MCF 10A (cell line): ENCODE data around the gene JPH3. TPM values are rescaled to one million over a fixed set of nuclear protein-coding genes. Genes with fewer than 3 reads are reported as not detected.
A peak's percentile ranks its signal among the peaks of the same experiment; 100 is the strongest.

ENCODE experiments used
- BruUV-seq: library from RNA; stranded (reverse); fragments of 400-500 nt; replicated peaks from 2 replicates; lab custom pipeline; 2021; lab: Mats Ljungman, UMichigan
- CTCF ChIA-PET: fragments of 300-600 bp; sonication (Branson Sonifier 250); formaldehyde crosslinking; extraction: SDS; loops from one replicate; lab custom pipeline; 2021; ENCODE audit warnings: antibody characterized with exemption, inconsistent platforms; lab: Yijun Ruan, JAX
- POLR2A ChIA-PET: fragments of 300-600, 350-650 bp; sonication (Branson Sonifier 250); formaldehyde crosslinking; extraction: SDS; loops from one replicate; lab custom pipeline; 2020; ENCODE audit warnings: antibody characterized with exemption, inconsistent platforms; lab: Yijun Ruan, JAX
- DNase-seq: peaks from one replicate; pipeline ENCODE4 v3.0.0-alpha.2; 2018; ENCODE audit not compliant: unreplicated experiment
- H3K27ac Mint-ChIP-seq: one replicate; pipeline ENCODE4 v1.8.0; 2022; ENCODE audit warnings: mild to moderate bottlenecking, low read depth, mixed read lengths; ENCODE audit not compliant: unreplicated experiment
- H3K27me3 Mint-ChIP-seq: one replicate; pipeline ENCODE4 v1.8.0; 2022; ENCODE audit warnings: mixed read lengths; ENCODE audit not compliant: insufficient read depth, unreplicated experiment
- H3K36me3 Mint-ChIP-seq: one replicate; pipeline ENCODE4 v1.8.0; 2022; ENCODE audit warnings: mild to moderate bottlenecking, moderate library complexity, mixed read lengths; ENCODE audit not compliant: insufficient read depth, unreplicated experiment
- H3K4me1 Mint-ChIP-seq: one replicate; pipeline ENCODE4 v1.8.0; 2022; ENCODE audit warnings: mixed read lengths; ENCODE audit not compliant: insufficient read depth, unreplicated experiment
- H3K4me3 Mint-ChIP-seq: one replicate; pipeline ENCODE4 v1.8.0; 2022; ENCODE audit warnings: mild to moderate bottlenecking, moderate library complexity, mixed read lengths; ENCODE audit not compliant: unreplicated experiment
- H3K9me3 Mint-ChIP-seq: one replicate; pipeline ENCODE4 v1.8.0; 2022; ENCODE audit warnings: mixed read lengths; ENCODE audit not compliant: unreplicated experiment
- intact Hi-C: fragments of 100-400 bp; cut with micrococcal nuclease; formaldehyde crosslinking; loops from 2 replicates; pipeline ENCODE4 v1.14.1; 2022
- total RNA-seq: library from RNA; stranded (reverse); gene quantifications from 2 replicates; pipeline ENCODE4 v1.2.3, GENCODE V29; 2022
- TF ChIP-seq, protein P1 (sequence below): fragments of 200-600 bp; IDR thresholded peaks from one replicate; pipeline ENCODE4 v1.8.0; 2022; ENCODE audit warnings: antibody characterized with exemption, mild to moderate bottlenecking; ENCODE audit not compliant: unreplicated experiment

The JPH3 gene
- total RNA-seq, 1 experiment from 2014 or later: not detected

DNA sequence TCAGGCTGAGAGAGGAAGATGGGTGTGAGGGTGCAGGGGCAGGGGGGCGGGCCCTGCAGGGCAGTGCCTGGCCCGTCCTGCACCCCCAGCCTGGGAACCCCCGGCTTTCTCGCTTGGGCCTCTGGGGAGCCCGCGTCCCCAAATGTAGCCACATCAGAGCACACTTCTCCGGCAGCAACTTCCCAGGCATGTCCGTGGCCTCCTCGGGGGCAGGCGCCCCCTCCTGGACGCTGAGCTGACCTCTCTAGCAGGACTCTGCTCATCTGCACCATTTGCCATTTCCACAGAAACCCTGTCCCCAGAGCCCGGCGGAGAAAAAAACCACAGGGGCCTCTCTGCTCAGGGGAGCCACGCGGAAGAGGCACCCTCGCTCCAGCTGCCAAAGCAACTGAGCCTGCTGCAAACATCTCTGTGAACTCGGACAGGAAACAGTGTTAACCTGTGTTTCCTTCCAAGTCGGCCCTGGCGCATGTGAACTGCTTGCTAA, 100.1 kb downstream of the JPH3 start:
- Mint-ChIP-seq H3K27me3 (no peaks in the 10 kb centered on the region), H3K27ac (no peak overlapping the region), H3K4me3 (no peak overlapping the region), H3K9me3 (no peaks in the 10 kb centered on the region), H3K36me3 (peaks cover 43% of the 10 kb centered on the region), H3K4me1 (no peaks in the 10 kb centered on the region)
- TF ChIP-seq, protein P1, sequence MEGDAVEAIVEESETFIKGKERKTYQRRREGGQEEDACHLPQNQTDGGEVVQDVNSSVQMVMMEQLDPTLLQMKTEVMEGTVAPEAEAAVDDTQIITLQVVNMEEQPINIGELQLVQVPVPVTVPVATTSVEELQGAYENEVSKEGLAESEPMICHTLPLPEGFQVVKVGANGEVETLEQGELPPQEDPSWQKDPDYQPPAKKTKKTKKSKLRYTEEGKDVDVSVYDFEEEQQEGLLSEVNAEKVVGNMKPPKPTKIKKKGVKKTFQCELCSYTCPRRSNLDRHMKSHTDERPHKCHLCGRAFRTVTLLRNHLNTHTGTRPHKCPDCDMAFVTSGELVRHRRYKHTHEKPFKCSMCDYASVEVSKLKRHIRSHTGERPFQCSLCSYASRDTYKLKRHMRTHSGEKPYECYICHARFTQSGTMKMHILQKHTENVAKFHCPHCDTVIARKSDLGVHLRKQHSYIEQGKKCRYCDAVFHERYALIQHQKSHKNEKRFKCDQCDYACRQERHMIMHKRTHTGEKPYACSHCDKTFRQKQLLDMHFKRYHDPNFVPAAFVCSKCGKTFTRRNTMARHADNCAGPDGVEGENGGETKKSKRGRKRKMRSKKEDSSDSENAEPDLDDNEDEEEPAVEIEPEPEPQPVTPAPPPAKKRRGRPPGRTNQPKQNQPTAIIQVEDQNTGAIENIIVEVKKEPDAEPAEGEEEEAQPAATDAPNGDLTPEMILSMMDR: peak; percentile 9
- ChIA-PET CTCF (interaction anchor here (0.6 kb wide), 1 partner anchor 9 kb away, joined by 3 read pairs; no protein-coding TSS in a partner anchor), POLR2A (no interaction called here)
- intact Hi-C loops: no loop called here
- BruUV-seq: no TSS peak
- no peak for DNase-seq

DNA sequence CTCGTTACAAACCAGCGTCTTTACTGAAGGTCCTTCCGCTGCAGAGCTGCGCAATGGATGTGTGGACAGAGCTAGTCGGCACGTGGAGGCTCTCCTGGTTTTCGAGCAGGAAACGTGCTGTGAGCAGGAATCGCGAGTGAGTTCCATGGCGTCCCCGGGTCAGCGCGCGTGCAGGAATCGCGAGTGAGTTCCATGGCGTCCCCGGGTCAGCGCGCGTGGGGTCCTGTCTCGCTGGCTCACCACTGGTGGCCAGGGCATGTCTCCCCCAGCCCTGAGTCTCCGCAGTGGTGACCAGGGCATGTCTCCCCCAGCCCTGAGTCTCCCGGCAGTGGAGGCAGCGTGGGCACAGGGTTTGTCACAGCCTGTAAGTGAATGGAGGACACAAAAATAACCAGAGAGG, 100.8 kb downstream of the JPH3 start:
- no peak overlapping the region for H3K27ac Mint-ChIP-seq
- ChIA-PET CTCF (interaction anchor here (0.6 kb wide), 1 partner anchor 10 kb away, joined by 3 read pairs; no protein-coding TSS in a partner anchor), POLR2A (no interaction called here)
- no peaks in the 10 kb centered on the region for H3K27me3 Mint-ChIP-seq
- H3K36me3 Mint-ChIP-seq: peaks cover 44% of the 10 kb centered on the region
- no peak for DNase-seq
- no TSS peak for BruUV-seq
- H3K9me3 Mint-ChIP-seq: no peaks in the 10 kb centered on the region
- no peak overlapping the region for H3K4me3 Mint-ChIP-seq
- H3K4me1 Mint-ChIP-seq: no peaks in the 10 kb centered on the region
- intact Hi-C loops: no loop called here
- TF ChIP-seq, protein P1: no peak

DNA sequence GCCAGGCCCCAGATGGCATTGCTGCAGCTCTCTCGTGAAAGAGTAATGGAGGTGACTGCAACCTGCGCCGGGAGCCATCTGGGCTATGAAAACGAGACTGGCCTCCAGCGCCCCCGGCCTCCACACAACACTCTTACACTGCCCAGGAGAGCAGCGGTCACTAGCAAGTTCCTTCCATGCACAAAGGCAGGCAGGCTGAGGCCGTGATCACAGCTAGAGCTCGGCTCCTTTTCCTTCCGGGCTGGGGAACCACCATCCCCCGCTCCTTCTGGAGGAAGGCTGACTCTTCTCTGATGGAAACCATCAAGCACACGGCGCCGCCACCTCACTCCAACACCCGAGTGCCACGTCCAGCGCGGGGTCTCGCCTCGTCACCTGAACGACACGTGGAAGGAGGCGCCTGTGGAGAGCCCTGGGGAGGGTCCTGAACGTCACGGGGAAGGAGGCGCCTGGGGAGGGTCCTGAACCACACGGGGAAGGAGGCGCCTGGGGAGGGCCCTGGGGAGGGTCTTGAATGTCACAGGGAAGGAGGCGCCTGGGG, 101.6 kb downstream of the JPH3 start:
- no peaks in the 10 kb centered on the region for H3K27me3 Mint-ChIP-seq
- no peaks in the 10 kb centered on the region for H3K9me3 Mint-ChIP-seq
- no peak overlapping the region for H3K4me3 Mint-ChIP-seq
- TF ChIP-seq, protein P1: no peak
- ChIA-PET CTCF (no interaction called here), POLR2A (no interaction called here)
- H3K36me3 Mint-ChIP-seq: peaks cover 44% of the 10 kb centered on the region
- no peaks in the 10 kb centered on the region for H3K4me1 Mint-ChIP-seq
- no peak for DNase-seq
- intact Hi-C loops: no loop called here
- no peak overlapping the region for H3K27ac Mint-ChIP-seq
- BruUV-seq: no TSS peak

DNA sequence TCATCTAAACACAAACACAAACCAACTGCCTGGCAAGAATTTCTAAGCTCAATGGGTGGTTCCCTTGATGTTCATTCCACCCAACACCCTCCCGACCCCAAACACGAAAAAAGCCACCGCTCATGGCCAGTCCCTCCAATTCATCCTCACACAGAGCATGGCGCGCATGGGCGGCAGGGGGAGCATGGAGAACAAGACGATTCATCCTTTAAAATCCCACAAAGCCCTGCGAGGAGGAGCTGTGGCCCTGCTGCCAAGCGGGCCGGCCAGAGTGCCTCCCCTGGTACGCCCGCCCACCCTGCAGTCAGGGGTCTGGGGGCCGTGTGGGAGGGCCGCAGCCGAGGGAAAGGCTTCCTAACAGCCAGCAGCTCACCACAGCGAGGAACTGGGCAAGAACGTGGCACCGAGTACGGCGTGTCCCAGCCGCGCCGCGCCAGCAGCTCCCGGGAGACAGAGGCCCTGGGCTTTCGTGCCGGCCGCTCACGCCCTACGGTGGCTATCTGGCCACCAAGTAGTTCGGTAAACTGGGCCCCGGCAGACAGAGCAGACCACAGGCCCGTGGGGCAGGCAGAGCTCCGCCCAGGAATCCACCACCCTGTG, 102.5 kb downstream of the JPH3 start:
- H3K4me1 Mint-ChIP-seq: no peaks in the 10 kb centered on the region
- BruUV-seq: no TSS peak
- H3K9me3 Mint-ChIP-seq: no peaks in the 10 kb centered on the region

More for the DNA sequence above, 102.5 kb downstream of the JPH3 start:
- POLR2A ChIA-PET: no interaction called here
- Mint-ChIP-seq H3K36me3 (peaks cover 40% of the 10 kb centered on the region), H3K27me3 (no peaks in the 10 kb centered on the region), H3K27ac (no peak overlapping the region), H3K4me3 (no peak overlapping the region)
- TF ChIP-seq, protein P1: no peak
- DNase-seq: no peak
- CTCF ChIA-PET: interaction anchor here (2.0 kb wide), 1 partner anchor 64 kb away, joined by 9 read pairs; no protein-coding TSS in a partner anchor
- intact Hi-C loops: no loop called here
